Lower leg skin (tissue), 4 donors: ENCODE data around the gene CYP19A1. TPM values are rescaled to one million over a fixed set of nuclear protein-coding genes. Genes with fewer than 3 reads are reported as not detected.
A peak's percentile ranks its signal among the peaks of the same experiment; 100 is the strongest.

Experiments used
- DNase-seq, 2 donors: peaks; one replicate each; pipeline ENCODE4 v3.0.0-alpha.2; 2019; ENCODE audit warnings: low spot score in 2 of 2
- H3K4me3 ChIP-seq: fragments of 200-600 bp; sonication (generic); 2 replicates; pipeline ENCODE4 v1.5.1; 2017; ENCODE audit warnings: mild to moderate bottlenecking, low read depth; ENCODE audit not compliant: poor library complexity, severe bottlenecking
- CTCF ChIP-seq, 3 donors: fragments of 450-650 bp; IDR thresholded peaks; one replicate each; pipeline ENCODE4 v1.5.1; 2016; ENCODE audit warnings: antibody characterized with exemption in 3 of 3, mild to moderate bottlenecking in 3 of 3, moderate library complexity in 2 of 3
- POLR2A ChIP-seq, 2 donors: fragments of 450-650 bp; IDR thresholded peaks; one replicate each; pipeline ENCODE4 v1.6.1; 2016 to 2017; ENCODE audit warnings: antibody characterized with exemption in 2 of 2, mild to moderate bottlenecking in 1 of 2, moderate library complexity in 1 of 2
- WGBS, 2 donors: methylation state at CpG; one replicate each; pipeline ENCODE4 v1.1.5; 2018; 5-methylcytosine and 5-hydroxymethylcytosine counted together
- intact Hi-C: fragments of 100-400 bp; cut with DNase I; formaldehyde crosslinking; loops from one replicate; pipeline ENCODE4 v1.15.0; 2023; ENCODE audit warnings: low total_unique reads
- total RNA-seq, 4 donors: library from RNA; depleted of rRNA; stranded (reverse); fragments of >200 nt; gene quantifications; one replicate each; pipeline ENCODE4 v1.1.0, GENCODE V29; 2016

CYP19A1 gene
- total RNA-seq, 4 donors from 2014 or later = 0.51 to 6.2 (median 2.6) TPM

DNA sequence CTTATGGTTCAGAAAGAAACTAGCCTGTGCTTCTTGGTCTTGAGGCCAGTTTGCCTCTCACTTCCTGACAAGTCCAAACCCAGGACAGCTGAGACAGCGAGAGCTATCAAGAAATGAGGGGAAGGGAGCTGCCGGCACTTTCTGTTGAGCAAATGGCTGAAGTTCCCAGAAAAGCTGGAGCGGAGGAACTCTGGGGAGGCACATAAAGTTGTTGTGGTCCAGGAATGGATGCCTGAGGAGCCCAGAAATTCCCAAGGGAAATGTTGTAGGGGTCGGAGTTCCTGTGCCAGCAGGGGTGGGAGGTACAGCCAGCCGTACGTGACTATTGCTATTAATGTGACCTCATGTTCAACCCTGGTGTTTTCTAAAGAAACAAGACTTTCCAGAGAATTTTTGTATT lies 144.9 kb downstream of the CYP19A1 start:
- TF ChIP-seq POLR2A (IDR thresholded peaks at IDR 0.05) (no peak), CTCF (IDR thresholded peaks at IDR 0.05) (no peak)
- no peak for DNase-seq
- intact Hi-C loops = no loop called here
- WGBS, 2 donors = 64 to 70% methylated on average over 6 of the region's 6 CpGs
- H3K4me3 ChIP-seq = no peak overlapping the region

DNA sequence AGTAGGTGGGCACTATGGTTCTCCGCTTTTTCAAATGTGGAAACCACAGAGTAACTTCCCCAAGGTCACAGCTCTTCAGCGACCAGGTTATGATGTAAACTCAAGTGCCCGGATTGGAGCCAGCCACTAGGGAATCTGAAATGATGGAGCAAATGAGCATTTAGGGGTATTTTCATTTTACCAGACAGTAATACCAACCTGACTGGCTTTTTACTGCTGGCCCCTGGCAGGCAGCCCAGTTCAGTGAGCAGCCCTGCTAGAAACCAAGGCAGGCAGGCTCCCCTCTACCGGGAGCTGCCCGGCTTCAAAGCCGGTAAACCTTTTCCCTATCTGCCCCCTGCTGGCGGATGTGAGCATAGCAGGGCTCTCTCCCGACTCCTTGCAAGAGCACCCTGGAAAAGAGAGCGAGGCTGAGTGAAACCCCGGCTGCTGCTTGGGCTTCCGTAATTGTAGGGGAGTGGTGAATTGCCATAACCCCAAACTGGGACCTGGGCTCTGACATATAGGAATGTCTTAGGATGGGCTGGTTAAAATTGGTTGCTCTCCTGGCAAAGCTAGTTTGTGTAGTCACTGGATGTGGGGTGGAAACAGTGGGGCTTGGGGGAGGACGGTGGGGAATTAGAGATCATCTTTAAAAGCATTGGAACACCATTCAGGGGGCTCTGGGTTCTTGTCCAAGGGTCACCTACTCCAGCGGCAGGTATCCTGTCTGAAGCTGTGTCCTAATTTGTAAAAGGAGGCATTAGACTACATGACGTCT lies 145.7 kb downstream of the CYP19A1 start:
- no peak overlapping the region for H3K4me3 ChIP-seq
- 31 to 38% methylated on average over 13 to 14 of the region's 14 CpGs for WGBS, 2 donors
- DNase-seq = peak; percentile 82 to 98
- intact Hi-C loops = no loop called here
- peak in 1 of 3 donors; percentile 72 for TF ChIP-seq CTCF (IDR thresholded peaks at IDR 0.05)
- TF ChIP-seq POLR2A (IDR thresholded peaks at IDR 0.05) = no peak

GRCh38 chr15:51191766-51192165 lies 146.6 kb downstream of the CYP19A1 start:
- intact Hi-C loops = no loop called here
- TF ChIP-seq CTCF (IDR thresholded peaks at IDR 0.05) (no peak), POLR2A (IDR thresholded peaks at IDR 0.05) (no peak)
- no peak overlapping the region for H3K4me3 ChIP-seq
- WGBS, 2 donors = 59 to 64% methylated on average over 8 to 9 of the region's 9 CpGs
- DNase-seq = no peak

DNA sequence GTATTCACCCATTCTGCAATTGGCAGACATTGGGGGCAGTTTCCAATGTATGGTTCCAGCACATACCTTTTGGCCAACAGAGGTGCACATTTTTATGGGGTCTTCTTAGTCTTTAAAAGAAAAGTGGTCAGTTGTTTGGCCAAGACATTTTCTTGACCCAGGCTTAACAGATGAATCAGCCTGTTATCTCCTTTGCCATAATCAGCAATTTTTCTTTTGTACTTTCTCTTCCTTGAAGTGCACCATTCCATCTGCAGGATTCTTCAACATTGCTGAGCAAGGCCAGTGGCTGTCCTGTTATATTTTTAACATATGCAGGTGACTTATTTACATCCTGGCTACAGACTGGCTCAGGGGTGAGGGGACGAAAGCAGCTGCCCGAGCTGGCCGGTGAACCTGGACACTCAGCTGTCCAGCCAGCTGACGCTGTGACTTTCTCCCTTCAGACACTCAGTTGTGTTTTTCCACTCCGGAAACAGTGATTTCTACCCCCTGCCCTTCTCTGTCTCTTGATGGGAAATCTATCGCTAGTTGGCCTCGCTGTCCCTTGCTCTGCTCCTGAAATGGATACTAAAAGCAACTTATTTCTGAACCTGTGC lies 147.2 kb downstream of the CYP19A1 start:
- no peak for DNase-seq
- no peak overlapping the region for H3K4me3 ChIP-seq
- intact Hi-C loops = no loop called here
- TF ChIP-seq POLR2A (IDR thresholded peaks at IDR 0.05) = no peak
- TF ChIP-seq CTCF (IDR thresholded peaks at IDR 0.05) = no peak
- 82 to 91% methylated on average over 7 of the region's 7 CpGs for WGBS, 2 donors

- TF ChIP-seq POLR2A (IDR thresholded peaks at IDR 0.05) (no peak), CTCF (IDR thresholded peaks at IDR 0.05) (no peak)
- no peak overlapping the region for H3K4me3 ChIP-seq
- WGBS, 2 donors = 73 to 81% methylated on average over 8 of the region's 8 CpGs
- peak in 1 of 2 donors; percentile 87 for DNase-seq
- intact Hi-C loops = no loop called here
Observed at GRCh38 chr15:51190424-51191068, 147.8 kb downstream of the CYP19A1 start.
